ENCODE results near the gene PHACTR2.
A peak's percentile ranks its signal among the peaks of the same experiment; 100 is the strongest.
"Not testable (repeated sequence)": the region's sequence is repeated elsewhere in the genome, so short reads cannot be mapped to it uniquely, and the experiment has no call there.

Gene PHACTR2

DNA sequence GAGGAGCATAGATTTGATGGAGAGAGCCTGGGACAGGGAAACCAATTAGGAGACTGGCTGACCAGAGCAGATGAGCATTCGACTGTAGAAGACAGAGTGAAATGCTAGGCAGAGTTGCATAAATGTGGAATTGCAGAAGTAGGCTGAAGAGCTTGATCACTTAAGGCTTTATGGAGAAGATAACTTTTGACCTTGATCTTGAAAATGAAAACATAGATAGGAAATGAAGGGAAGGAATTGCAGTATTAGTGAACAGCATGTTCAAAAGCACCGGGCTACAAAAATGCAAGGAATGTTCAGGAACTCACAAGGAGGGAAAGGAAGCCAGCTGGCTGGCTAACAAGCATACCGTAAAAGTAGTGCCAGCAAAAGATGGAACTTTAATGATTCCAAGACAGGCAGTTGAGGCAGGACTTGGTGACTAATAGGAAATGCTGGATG, 144.8 kb downstream of the PHACTR2 start:
- no peak for DNase-seq

DNA sequence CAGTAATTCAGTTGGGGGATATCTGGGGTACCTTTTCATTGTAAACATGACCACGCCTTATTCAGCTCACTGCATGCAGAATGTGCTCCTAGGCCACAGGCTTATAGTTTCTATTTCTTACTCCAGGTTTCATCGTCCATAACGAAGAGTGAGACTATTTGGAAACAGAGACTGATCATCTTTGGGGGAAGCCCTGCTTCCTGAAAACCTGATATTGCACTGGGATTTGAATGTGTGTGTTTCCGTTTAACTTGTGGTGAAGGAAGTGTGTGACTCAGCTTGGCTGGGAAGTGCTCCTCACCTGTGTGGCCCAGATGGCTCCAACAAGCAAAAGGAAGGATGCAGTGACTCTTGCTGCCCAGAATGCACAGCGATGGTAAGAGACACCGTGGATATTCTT, 145.8 kb downstream of the PHACTR2 start:
- no peak for DNase-seq

DNA sequence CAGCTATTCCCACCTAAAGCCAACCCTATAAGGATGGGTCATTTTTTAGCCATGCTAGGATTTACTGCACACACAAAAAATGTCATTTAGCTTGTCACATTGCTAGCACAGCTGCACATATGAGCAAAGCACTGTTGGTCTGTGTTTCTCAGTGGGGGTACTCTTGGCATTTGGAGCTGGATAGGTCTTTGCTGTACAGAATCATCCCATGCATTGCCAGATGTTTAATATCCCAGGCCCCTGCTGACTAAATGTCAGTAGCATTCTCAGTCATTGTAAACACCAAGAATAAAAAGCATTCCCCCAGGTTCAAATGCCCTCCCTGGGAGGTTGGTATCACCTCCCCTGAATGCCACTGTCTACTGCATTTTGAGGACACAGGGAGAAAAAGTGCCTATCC, 150.8 kb downstream of the PHACTR2 start:
- no peak for DNase-seq

DNA sequence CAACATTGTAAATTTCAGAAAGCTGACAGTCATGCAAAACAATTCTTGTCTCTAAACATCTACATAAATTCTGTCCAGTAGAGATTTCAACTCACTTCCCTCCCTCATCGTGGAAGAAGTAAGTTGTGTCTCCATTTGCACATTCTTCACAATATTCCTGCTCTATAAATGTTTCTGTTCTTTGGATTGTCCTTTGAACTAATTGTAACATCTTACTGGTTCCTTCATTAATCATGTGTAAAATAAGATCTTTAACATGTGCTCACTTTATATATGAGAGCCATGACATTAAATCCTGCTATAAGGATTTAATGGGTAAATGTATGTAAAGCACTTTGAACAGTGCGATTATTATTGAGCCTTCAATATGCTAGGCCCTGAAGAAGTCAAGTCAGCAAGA, 158.4 kb downstream of the PHACTR2 start:
- DNase-seq, result no peak

DNA sequence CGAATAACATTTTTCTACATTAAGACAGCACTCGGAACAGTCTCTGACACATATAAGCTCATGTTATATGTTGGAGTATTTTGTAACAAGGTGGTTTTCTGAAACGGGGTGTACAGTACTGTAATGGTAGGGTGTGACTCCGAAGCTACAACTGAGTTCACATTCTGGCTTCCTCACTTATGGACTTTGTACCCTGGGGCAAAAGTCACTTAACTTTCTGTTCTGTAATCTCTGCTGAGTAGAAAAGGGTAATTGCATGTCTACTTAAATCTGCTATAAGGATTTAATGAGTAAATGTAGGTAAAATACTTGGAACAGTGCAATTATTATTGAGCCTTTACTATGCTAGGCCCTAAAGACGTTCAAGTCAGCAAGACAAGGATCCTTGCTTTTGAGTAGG, 160.6 kb downstream of the PHACTR2 start:
- no peak for DNase-seq

DNA sequence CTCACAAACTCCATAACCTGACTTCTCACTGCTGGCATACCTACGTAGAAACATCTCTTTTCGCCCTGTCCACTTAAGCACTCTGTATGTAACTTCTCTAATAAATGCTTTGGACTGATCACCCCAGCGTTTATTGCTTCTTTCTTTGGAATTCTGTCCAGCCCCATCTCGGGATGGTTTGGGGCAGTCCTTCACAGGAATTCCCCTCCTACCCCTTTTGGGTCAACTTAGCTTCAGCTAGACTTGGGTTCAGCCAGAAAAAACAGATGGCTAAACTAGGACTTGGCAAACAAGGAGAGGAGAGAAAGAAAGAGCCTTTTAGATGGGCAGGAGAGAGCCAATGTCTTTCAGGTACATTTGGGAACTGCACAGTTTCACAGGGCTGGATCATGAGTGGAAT, 161.4 kb downstream of the PHACTR2 start:
- no peak for DNase-seq

DNA sequence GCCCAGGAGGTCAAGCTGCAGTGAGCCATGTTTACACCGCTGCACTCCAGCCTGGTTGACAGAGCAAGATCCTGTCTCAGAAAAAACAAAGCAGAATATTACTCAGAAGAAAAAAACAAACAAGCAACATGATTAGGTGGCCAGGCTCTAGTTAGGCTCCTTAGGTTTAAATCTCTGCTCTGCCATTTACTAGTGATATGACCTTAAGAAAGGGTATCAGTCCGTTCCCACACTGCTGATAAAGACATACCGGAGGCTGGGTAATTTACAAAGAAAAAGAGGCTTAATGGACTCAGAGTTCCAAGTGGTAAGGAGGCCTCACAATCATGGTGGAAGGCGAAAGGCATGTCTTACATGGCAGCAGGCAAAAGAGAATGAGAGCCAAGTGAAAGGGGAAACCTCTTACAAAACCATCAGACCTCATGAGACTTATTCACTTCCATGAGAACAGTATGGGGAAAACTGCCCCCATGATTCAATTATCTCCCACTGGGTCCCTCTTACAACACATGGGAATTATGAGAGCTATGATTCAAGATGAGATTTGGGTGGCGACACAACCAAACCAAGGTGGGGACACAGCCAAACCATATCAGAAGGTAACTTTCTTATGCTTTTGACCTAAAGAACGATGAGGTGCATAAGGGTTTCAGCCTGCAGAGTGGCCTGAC, 163.0 kb downstream of the PHACTR2 start:
- no peak for DNase-seq

DNA sequence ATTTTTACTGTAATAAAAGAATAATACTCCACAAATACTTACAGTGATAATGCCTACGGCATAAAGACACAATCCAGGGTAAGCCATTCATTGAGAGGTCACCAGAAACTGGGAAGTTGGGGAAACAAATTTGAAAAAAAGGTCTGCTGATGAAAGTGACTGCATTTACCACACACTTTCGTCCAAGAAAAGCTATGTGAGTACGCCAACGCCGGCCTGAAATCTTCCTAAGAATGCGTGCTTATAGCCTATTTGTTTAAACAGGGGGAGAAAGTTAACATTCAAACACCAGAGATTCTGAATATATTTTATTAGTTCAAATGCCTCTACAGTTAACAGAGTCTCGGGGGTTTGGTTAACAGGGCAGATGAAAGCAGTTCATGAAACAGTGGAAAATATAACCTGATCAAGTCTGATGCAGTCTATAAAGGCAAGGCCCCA, 164.7 kb downstream of the PHACTR2 start:
- peak; percentile 56 for DNase-seq

DNA sequence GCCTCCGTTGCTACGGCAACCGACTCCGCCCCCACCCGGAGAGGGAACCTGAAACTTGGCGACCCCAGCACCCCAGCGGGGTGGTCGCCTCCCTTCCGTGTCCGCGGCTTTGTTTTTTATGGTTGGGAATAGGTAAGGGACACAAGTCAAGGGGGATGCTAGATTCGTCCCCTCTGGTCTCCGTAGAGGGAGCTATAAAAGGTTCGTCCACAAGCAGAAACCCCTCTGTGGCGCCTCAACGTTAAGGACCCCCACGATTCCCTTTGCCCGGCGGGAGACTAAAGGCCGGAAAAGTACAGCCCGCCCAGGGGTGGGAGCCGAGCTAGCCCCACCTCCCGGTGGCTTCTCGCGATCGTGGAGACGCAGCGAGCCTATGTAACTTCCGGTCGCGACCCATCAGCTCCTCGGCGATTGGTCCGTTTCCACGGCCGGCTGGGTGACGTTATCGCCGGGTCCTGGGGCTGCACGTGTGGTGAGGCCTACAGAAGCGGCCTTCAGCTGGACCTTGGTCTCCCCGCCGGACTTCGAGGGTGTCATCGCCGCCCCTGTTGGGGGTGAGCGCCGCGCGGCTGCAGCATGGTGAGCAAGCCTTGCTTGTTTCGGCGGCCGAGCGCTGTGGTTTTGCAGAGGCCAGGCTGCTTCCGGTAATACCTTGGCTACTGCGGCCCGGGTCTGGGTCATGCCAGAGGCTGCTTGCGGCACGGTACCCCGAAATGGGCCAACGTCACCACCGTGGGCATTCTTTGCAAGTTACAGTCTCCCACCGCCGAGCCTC, 165.3 kb downstream of the PHACTR2 start, which contains the start of gene LTV1:
Gene LTV1, plus strand, starts transcription at position 437 of the 775 bp plus-strand sequence. Its CDS starts 140 bp downstream, at position 577.
- DNase-seq, result peak; percentile 97

DNA sequence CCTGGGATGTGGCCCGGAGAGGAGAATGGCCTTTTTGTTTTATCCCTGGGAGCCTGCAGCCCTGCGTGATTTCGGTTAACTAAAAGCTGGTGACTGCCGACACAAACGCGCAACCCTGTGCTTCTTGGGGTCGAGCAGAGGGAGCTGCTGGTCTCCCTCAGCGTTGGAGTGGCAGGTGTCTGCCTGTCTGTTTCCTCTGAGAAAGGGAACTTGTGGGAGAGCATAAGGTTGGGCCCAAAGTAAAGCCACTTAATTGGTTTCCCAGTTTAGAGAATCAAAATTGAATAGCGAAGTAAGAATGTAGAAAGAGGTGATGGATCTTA, 165.9 kb downstream of the PHACTR2 start:
- peak; percentile 36 for DNase-seq

DNA sequence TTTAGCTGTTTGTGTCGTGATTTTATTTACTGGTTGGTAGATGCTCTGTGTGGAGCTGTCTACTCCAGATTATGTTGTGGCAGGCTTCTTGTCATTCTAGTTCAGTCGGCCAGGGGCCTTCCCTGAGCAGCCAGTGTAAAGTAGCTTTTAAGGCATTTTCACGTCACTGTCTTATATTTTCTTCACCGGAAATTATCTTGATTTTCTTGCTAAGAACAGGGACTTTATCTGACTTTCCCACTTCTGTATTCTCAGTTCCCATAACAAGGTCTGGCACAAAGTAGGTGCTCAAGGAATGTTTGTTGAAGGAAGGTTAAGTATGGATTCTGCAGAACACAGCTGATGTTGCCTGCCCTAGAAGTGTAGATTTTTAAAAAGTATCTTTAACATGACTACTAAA, 166.2 kb downstream of the PHACTR2 start:
- no peak for DNase-seq

DNA sequence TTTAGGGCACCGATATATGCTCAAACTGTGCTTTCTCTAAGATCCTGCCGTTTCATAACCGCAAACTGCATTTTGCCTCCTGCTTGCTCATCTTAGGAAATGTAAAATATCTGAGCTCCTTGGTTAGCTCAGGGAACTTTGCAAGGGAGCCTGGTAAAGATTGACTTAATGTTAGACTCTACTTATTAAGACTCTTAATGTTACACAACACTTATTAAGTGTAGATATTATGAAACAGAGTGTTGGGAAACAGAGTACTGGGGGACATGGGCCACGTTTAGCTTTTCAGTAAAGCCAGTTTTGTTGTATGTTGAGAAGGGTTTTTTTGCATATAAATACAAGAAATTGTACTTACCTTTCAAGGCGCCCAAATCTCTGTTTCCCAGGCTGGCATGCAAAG, 167.3 kb downstream of the PHACTR2 start:
- DNase-seq, result no peak

DNA sequence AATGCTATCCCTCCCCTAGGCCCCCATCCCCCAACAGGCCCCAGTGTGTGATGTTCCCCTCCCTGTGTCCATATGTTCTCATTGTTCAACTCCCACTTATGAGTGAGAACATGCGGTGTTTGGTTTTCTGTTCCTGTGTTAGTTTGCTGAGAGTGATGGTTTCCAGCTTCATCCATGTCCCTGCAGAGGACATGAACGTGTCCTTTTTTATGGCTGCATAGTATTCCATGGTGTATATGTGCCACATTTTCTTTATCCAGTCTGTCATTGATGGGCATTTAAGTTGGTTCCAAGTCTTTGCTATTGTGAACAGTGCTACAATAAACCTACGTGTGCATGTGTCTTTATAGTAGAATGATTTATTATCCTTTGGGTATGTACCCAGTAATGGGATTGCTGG, 173.9 kb downstream of the PHACTR2 start:
- not testable (repeated sequence) for DNase-seq

DNA sequence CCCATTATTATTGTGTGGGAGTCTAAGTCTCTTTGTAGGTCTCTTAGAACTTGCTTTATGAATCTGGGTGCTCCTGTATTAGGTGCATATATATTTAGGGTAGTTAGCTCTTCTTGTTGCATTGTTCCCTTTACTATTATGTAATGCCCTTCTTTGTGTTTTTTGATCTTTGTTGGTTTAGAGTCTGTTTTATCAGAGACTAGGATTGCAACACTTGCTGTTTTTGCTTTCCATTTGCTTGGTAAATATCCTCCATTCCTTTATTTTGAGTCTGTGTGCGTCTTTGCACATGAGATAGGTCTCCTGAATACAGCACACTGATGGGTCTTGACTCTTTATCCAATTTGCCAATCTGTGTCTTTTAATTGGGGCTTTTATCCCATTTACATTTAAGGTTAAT, 177.3 kb downstream of the PHACTR2 start:
- DNase-seq, result not testable (repeated sequence)

DNA sequence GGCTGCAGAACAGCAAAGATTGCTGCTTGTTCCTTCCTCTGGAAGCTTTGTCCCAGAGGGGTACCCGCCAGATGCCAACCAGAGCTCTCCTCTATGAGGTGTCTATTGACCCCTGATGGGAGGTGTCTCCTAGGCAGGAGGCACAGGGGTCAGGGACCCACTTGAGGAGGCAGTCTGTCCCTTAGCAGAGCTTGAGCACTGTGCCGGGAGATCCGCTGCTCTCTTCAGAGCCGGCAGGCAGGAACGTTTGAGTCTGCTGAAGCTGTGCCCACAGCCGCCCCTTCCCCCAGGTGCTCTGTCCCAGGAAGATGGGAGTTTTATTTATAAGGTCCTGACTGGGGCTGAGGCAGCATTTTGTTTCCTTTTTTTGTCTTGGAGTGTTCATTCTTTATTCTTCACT, 179.0 kb downstream of the PHACTR2 start:
- DNase-seq, result not testable (repeated sequence)

DNA sequence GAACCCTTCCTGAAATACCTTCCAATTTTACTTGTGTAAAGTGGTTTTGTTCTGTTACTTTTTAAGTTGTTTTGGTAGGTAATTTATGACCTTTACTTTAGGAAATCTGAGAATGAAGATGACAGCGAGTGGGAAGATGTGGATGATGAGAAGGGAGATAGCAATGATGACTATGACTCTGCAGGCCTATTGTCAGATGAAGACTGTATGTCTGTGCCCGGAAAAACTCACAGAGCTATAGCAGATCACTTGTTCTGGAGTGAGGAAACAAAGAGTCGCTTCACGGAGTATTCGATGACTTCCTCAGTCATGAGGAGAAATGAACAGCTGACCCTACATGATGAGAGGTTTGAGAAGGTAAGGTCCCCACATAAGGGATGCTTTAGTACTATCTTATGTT, 179.9 kb downstream of the PHACTR2 start:
- no peak for DNase-seq

DNA sequence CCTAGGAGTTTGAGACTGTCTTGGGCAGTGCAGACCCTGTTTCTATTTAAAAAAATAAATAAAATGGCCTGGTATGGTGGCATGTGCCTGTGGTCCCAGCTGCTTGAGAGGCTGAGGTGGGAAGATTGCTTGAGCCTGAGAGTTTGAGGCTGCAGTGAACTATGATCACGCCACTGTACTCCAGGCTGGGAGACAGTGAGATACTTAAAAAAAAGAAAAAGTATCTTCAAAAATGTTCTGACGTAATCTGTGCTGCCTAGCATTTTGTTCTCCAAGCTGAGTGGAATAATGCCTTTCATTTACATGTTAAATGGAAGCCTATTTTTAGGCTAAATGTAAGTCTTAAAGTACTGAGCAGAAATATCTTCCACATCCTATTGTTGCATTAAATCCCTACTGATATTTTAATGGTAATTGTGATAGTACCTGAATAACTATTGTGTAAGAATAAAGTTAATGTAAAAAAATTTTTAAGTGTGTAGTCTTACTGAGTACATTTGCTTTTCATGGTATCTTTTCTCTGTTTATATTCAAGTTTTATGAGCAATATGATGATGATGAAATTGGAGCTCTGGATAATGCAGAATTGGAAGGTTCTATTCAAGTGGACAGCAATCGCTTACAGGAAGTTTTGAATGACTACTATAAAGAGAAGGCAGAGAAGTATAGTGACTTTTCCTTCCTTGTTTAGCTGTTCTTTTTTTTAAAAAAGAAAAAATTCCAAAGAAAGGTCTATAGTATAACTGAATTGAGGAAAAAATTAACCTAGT, 182.3 kb downstream of the PHACTR2 start:
- no peak for DNase-seq

DNA sequence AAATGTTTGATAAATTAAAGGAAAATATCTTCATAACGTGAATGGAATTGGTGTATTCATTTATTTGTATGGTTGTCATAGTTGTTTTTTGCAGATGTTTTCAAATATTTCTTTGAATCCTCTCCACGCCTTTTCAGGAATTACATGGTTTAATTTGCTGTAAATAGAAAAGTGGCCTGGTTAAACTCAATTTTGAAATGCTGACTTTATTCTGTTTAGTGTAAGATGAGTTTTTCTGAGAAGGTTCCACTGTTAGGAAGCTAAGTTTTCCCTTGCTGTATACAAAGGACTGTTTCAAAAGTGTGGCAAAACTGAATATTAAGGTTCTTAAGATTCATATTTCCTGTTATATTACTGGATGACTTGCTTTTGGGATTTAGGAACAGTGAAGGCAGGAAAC, 186.0 kb downstream of the PHACTR2 start:
- no peak for DNase-seq

DNA sequence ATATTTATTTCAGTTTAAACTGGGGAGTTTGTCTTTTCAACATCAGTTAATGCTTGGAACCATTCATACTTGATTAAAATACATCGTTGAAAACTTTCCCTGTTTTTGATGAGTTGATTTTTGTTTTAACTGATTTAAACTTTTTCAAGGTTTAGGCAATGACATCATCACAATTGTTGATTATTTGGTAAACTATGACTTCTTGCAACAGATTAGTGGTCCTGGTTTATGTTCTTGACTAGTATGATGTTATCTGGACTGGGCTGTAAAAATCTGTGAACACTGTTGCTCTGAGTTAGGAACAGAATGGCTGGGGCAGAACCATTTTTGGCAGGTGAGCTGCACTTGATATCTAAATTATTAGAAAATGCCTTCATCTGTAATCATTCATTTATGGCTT, 186.5 kb downstream of the PHACTR2 start, which contains the start of gene ZC2HC1B:
Gene ZC2HC1B, plus strand, starts transcription at position 241 of the 400 bp plus-strand sequence. Its CDS starts 66 bp downstream, at position 307.
- DNase-seq, result no peak

DNA sequence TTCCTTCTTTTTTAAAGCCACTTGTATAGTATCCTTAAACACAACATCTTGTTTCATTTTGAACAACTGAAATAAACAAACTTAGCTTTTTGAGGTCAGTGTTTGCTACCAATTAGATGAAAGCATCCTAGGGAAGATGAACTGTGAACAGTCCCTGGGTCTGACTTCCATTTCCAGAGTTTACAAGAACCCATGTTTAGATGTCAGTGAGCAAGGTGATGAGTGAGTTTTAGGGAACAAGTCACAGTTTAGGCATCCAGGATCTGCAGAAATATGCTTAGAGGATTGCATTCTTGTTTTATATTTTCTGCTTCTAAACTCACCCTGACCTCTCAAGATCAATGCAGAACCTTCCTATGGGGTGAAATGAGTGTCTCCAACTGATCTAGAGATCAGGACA, 189.5 kb downstream of the PHACTR2 start:
- DNase-seq, result no peak

DNA sequence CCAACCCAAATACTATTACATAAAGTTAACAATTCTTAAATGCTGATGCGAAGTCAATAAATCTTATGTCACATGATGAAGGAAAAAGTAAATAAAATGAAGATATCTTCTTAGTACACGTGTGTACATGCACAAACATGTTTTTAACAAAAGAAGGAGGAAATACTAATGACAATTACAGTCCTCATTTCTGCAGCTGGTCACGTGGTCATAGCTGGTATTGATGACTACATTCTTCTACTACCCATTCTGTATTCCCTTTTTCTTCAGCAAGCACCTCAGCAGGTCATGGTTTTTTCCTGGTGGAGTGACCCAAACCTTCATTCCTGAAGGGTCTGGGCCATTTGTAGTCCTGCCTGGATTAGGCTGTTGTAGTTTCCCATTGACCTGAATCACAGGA, 191.0 kb downstream of the PHACTR2 start:
- not testable (repeated sequence) for DNase-seq

DNA sequence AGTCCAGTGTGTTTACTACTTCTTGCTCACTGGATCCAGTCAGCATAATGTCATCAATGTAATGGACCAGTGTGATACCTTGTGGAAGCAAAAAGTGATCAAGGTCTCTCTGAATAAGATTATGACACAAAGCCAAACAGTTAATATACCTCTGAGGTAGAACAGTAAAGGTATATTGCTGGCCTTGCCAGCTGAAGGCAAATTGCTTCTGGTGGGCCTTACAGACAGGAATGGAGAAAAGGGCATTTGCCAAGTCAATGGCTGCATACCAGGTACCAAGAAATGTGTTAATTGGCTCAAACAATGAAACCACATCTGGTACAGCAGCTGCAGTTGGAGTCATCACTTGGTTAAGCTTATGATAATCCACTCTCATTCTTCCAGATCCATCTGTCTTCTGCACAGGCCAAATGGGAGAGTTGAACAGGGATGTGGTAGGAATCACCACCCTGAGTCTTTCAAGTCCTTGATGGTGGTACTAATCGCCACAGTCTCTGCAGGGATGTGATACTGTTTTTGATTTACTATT, 193.5 kb downstream of the PHACTR2 start:
- not testable (repeated sequence) for DNase-seq

DNA sequence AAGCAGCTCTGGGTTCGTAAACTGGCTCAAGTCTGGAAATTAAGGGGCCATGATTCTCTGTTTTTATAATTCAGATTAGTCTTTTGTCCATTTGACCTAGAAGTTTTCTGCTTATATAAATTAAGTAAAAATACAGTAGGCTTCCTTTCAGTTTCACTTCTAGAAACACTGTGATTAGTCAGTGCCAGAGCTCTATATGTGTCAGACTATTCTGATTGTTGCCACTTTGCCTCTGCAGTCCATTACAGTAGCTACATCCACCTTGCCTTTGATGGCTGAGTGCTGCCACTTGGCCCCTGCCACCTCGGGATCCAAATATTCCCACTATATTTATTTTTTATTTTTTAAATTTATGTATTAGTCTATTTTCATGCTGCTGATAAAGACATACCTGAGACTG, 194.4 kb downstream of the PHACTR2 start:
- DNase-seq, result no peak
